Neutrophil (primary cell): ENCODE data around the gene MOGAT1.
"Not testable (repeated sequence)": the region's sequence is repeated elsewhere in the genome, so short reads cannot be mapped to it uniquely, and the experiment has no call there.

Experiments used
- H3K27ac ChIP-seq: fragments of 200-600 bp; sonication (generic); 2 replicates; pipeline ENCODE4 v1.5.1; 2016; ENCODE audit warnings: mild to moderate bottlenecking, moderate library complexity
- H3K27me3 ChIP-seq: fragments of 200-600 bp; sonication (generic); 2 replicates; pipeline ENCODE4 v1.6.0; 2016; ENCODE audit warnings: mild to moderate bottlenecking
- H3K36me3 ChIP-seq: fragments of 200-600 bp; sonication (generic); 2 replicates; pipeline ENCODE4 v1.5.1; 2017
- H3K4me1 ChIP-seq, 2 experiments: fragments of 200-600 bp in 1 of 2; sonication (generic) in 1 of 2; 1 replicate in 1 of 2; 2 replicates in 1 of 2; pipeline versions ENCODE4 v1.5.1 to v1.6.1; 2013 to 2016; ENCODE audit warnings: low read depth in 1 of 2, low read length in 1 of 2, mild to moderate bottlenecking in 1 of 2, moderate library complexity in 1 of 2; ENCODE audit not compliant: control insufficient read depth in 1 of 2, insufficient read depth in 1 of 2
- H3K4me3 ChIP-seq, 2 experiments: fragments of 200-600 bp in 1 of 2; sonication (generic) in 1 of 2; 1 replicate in 1 of 2; 2 replicates in 1 of 2; pipeline ENCODE4 v1.5.1; 2013 to 2016; ENCODE audit warnings: low read depth in 1 of 2, low read length in 1 of 2, mild to moderate bottlenecking in 1 of 2, moderate library complexity in 1 of 2
- H3K9me3 ChIP-seq: fragments of 200-600 bp; sonication (generic); 2 replicates; pipeline ENCODE4 v1.5.1; 2016
- TF ChIP-seq, protein P1 (sequence below): fragments of 200-600 bp; sonication (generic); IDR thresholded peaks from 2 replicates; pipeline ENCODE4 v1.5.1; 2016; ENCODE audit warnings: antibody characterized with exemption

Gene MOGAT1

GRCh38 chr2:222753251-222753824 lies 81.9 kb downstream of the MOGAT1 start:
- H3K36me3 ChIP-seq = no peaks in the 10 kb centered on the region
- TF ChIP-seq, protein P1, sequence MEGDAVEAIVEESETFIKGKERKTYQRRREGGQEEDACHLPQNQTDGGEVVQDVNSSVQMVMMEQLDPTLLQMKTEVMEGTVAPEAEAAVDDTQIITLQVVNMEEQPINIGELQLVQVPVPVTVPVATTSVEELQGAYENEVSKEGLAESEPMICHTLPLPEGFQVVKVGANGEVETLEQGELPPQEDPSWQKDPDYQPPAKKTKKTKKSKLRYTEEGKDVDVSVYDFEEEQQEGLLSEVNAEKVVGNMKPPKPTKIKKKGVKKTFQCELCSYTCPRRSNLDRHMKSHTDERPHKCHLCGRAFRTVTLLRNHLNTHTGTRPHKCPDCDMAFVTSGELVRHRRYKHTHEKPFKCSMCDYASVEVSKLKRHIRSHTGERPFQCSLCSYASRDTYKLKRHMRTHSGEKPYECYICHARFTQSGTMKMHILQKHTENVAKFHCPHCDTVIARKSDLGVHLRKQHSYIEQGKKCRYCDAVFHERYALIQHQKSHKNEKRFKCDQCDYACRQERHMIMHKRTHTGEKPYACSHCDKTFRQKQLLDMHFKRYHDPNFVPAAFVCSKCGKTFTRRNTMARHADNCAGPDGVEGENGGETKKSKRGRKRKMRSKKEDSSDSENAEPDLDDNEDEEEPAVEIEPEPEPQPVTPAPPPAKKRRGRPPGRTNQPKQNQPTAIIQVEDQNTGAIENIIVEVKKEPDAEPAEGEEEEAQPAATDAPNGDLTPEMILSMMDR = no peak
- peaks cover 5 to 8% of the 10 kb centered on the region in 2 experiments for H3K4me1 ChIP-seq
- H3K9me3 ChIP-seq = no peaks in the 10 kb centered on the region
- H3K27me3 ChIP-seq = peaks cover 5% of the 10 kb centered on the region
- H3K4me3 ChIP-seq = no peak overlapping the region
- no peak overlapping the region for H3K27ac ChIP-seq

DNA sequence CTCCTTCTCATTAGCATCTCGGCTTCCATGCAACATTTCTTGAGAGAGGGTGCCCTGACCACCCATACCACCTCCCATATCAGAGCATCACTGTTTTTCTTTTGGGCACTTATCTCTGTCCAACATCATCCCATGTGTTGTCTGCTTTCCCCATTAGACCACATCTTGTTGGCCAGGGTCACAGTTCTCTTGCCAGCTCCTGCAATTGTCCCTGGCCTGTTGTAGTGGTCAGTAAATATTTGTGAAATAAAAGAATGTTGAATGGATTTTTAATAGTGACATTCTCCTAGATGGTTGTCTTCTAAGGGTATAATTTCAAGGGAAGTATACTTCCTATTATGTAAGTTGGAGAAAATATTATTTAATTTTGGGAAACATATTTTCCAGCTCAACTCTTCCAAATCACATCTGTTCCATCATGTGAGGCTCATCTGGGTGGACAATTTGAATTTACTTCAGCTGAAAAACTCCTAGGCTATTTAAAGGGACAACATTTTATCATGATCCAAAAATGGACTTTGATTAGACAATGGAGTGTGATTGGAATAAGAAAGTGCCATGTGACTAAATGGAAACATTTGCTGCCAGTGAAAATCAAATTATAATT lies 83.0 kb downstream of the MOGAT1 start:
- Histone ChIP-seq H3K9me3 (no peaks in the 10 kb centered on the region), H3K27ac (no peak overlapping the region), H3K4me3 (no peak overlapping the region), H3K36me3 (no peaks in the 10 kb centered on the region), H3K27me3 (no peaks in the 10 kb centered on the region), H3K4me1 (peaks cover 5 to 8% of the 10 kb centered on the region in 2 experiments)
- TF ChIP-seq, protein P1 = no peak

GRCh38 chr2:222755593-222755992 lies 84.1 kb downstream of the MOGAT1 start:
- not testable (repeated sequence) for H3K36me3 ChIP-seq, H3K9me3 ChIP-seq, H3K27ac ChIP-seq, H3K4me1 ChIP-seq, H3K4me3 ChIP-seq, H3K27me3 ChIP-seq

DNA sequence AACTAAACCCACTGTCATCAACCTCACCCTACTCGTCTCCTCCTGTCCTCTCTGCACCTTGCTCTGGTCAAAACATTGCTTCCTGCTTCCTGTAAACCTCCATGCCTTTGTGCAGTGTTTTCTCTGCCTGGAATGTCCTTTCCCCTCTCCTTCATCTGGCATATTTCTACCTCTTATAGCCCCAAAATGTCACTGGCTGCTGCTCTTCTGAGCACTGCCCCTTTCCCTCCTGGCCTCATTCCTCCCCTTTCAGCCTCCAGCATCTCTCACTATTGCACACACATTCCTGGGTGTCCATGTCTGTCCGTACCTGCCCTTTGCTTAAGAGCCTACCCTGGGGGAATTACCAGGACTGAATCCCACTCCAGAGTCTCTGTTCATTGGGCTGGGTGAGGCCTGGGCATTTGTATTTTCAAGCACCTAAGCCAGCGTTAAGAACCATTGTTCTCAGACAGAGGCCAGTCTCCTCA lies 84.9 kb downstream of the MOGAT1 start:
- no peaks in the 10 kb centered on the region for H3K27me3 ChIP-seq
- H3K9me3 ChIP-seq = no peaks in the 10 kb centered on the region
- peaks cover 2 to 3% of the 10 kb centered on the region in 2 experiments for H3K4me1 ChIP-seq
- no peak overlapping the region for H3K4me3 ChIP-seq
- TF ChIP-seq, protein P1 = no peak
- H3K36me3 ChIP-seq = no peaks in the 10 kb centered on the region
- H3K27ac ChIP-seq = no peak overlapping the region

DNA sequence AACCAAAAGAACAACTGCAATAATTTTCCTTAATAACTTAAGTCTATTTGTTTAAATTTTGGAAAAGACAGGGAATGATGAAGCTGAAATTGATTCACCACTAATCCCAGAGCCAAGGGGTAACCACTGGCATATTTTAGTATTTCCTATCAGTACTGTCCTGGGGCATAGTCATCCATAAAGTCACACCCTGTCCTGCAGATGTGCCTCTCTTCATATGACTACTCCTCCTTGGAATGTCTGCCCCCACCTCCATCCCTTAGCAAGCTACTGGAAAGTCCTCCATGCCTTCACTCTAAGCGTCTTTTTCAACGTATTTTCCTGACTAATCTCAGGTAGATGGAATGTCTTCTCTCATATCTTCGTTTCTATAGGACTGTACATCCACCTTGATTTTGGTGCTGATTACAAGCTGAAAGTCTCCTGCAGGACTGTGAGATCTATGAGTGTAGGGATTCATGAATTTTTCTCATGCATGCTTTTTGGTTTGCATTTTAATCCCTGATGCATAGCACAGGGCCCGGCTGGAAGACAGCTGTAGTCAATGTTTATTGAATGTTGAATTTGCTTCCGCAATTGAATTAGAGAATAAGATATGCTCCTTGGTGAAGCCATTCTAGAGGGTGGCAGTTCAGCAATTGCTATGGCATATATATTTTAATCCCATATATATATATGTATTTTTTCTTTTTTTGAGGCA lies 85.6 kb downstream of the MOGAT1 start:
- TF ChIP-seq, protein P1 = no peak
- Histone ChIP-seq H3K27ac (no peak overlapping the region), H3K9me3 (no peaks in the 10 kb centered on the region), H3K4me1 (no peaks in the 10 kb centered on the region), H3K36me3 (no peaks in the 10 kb centered on the region), H3K27me3 (peaks cover 4% of the 10 kb centered on the region), H3K4me3 (no peak overlapping the region)
